AG09319 (cell line): Measurements from ENCODE around the gene AMY1C.
"Not testable (repeated sequence)": the region's sequence is repeated elsewhere in the genome, so short reads cannot be mapped to it uniquely, and the experiment has no call there.

Experiments used
- DNase-seq: peaks from one replicate; pipeline ENCODE4 v3.0.0-alpha.2; 2010; ENCODE audit warnings: low read depth; ENCODE audit errors: extremely low read depth
- TF ChIP-seq, protein P1 (sequence below): IDR thresholded peaks from 2 replicates; pipeline ENCODE4 v1.5.1; 2011; ENCODE audit warnings: low read depth, mild to moderate bottlenecking, inconsistent platforms, low read length, moderate library complexity

The AMY1C gene

DNA sequence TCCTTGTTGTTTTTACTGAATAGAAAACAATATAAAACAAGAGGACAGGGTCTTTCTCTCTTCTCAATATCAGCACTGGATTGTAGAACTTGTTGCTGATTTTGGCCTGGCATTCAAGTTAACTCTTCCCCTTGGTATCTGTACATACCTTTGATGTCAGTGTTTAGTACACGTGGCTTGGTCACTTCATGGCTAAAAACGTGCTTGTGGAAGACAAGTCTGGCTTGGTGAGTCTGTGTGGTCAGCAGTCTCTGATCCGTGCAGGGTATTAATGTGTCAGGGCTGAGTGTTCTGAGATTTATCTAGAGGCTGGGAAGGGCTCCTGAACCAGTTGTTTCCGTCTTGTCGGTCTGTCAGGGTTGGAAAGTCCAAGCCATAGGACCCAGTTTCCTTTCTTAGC lies at the start of gene AMY1C:
Gene AMY1C (plus strand): TSS at position 301 of the 400 bp plus-strand sequence. CDS start 572 bp downstream, outside the sequence.
- not testable (repeated sequence) for DNase-seq

DNA sequence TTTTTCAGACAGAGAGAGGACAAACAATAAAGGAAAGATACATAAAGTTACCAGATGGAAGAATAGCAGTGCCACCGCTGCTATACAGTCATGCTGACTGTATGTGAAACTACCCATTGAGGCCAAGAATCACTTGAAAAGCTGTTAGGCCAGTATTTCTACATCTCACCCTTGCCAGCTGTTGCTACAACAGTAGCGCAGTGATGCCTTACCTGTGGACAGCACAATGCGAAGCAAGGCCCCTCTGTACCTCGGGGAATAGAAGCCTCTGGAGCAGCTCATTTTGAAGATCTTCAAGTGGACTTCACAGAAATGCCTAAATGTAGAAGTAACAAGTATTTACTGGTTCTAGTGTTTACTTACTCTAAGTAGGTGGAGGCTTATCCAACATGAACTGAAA lies 49.0 kb upstream of the AMY1C start:
- not testable (repeated sequence) for DNase-seq

DNA sequence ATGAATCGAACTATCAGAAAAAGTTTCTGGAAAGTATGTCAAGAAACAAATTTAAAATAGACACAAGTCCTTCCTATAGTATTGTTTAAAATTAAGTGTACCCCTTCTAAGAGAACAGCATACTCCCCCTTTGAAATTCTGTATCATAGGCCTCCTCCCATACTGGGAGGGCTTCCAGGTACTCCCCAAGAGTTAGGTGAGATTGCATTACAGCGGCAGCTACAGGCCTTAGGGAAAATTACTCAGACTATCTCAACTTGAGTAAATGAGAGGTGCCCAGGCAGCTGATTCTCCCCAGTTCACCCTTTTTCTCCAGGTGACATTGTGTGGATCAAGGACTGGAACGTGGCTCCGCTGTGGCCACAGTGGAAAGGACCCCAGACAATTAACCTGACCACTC lies 48.4 kb upstream of the AMY1C start:
- DNase-seq: not testable (repeated sequence)

DNA sequence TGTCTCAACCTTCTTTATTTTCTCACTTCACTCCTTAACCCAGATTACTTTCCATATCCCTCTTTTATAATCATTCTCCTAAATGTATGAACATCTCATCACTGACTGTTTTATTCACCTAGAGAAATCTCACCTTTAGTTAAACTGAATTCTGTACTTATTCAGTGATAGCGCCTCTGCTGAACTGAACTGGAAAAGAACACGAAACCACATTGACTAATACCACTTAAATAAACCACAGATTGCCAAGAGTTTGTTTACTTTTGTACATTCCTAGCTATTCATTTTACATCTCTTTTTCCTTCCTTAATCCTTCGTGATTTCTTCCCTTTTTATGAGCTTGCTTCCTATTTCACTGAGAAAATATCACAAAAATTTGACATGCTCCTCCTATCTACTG lies 42.0 kb upstream of the AMY1C start:
- DNase-seq: not testable (repeated sequence)

DNA sequence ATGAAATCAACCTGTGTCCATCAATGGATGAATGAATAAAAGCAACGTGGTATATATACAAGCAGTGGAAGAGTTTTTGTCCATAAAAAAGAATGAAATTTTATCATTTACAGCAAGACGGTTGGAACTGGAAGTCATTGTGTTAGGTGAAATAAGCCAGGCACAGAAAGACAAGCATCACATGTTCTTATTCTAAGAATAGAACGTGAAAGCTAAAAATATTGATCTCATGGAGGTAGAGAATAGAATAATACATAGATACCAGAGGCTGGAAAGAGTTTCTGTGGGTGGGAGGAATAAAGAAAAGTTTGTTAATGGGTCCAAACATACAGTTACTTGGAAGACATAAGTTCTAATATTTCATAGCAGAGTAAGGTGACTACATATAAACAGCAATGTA lies 39.3 kb upstream of the AMY1C start:
- not testable (repeated sequence) for DNase-seq

DNA sequence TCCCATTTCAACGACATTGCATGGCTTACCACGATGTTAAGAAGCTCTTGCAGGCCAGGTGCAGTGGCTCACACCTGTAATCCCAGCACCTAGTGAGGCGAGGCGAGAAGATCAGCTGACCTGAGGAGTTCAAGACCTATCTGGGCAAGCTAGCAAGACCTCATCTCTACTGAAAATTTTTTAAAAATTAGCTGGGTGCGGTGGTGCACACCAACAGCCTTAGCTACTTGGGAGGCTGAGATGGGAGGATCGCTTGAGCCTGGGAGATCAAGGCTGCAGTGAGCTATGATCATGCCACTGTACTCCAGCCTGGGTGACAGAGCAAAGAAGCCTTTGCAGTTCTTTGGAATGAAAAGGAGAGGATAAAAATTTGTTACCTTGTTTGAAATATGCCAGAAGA lies 32.3 kb upstream of the AMY1C start:
- DNase-seq: not testable (repeated sequence)

DNA sequence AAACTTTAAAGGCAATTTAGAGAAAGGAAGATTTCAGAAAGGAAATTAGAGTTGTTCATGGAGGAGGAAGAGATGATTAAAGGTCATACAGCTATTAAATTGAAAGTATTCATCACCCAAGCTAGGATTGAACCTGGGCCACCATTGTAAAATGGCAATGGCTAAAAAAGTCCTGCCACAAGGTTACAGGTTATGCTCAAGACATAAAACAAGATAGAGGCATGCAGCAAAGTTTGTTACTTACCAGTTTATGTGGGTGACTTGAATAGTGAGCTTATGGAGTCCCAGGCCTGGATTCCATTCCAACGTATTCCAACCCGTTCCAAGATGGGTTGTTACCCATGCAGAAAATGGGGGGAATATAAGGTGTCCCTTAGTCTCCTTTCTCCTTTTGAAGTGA lies 28.2 kb upstream of the AMY1C start:
- not testable (repeated sequence) for DNase-seq

DNA sequence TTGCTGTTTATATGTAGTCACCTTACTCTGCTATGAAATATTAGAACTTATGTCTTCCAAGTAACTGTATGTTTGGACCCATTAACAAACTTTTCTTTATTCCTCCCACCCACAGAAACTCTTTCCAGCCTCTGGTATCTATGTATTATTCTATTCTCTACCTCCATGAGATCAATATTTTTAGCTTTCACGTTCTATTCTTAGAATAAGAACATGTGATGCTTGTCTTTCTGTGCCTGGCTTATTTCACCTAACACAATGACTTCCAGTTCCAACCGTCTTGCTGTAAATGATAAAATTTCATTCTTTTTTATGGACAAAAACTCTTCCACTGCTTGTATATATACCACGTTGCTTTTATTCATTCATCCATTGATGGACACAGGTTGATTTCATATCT lies 14.4 kb upstream of the AMY1C start:
- DNase-seq: not testable (repeated sequence)

DNA sequence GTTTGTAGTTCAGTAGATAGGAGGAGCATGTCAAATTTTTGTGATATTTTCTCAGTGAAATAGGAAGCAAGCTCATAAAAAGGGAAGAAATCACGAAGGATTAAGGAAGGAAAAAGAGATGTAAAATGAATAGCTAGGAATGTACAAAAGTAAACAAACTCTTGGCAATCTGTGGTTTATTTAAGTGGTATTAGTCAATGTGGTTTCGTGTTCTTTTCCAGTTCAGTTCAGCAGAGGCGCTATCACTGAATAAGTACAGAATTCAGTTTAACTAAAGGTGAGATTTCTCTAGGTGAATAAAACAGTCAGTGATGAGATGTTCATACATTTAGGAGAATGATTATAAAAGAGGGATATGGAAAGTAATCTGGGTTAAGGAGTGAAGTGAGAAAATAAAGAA lies 11.7 kb upstream of the AMY1C start:
- not testable (repeated sequence) for DNase-seq

DNA sequence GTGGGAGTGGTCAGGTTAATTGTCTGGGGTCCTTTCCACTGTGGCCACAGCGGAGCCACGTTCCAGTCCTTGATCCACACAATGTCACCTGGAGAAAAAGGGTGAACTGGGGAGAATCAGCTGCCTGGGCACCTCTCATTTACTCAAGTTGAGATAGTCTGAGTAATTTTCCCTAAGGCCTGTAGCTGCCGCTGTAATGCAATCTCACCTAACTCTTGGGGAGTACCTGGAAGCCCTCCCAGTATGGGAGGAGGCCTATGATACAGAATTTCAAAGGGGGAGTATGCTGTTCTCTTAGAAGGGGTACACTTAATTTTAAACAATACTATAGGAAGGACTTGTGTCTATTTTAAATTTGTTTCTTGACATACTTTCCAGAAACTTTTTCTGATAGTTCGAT lies 5.2 kb upstream of the AMY1C start:
- not testable (repeated sequence) for DNase-seq

DNA sequence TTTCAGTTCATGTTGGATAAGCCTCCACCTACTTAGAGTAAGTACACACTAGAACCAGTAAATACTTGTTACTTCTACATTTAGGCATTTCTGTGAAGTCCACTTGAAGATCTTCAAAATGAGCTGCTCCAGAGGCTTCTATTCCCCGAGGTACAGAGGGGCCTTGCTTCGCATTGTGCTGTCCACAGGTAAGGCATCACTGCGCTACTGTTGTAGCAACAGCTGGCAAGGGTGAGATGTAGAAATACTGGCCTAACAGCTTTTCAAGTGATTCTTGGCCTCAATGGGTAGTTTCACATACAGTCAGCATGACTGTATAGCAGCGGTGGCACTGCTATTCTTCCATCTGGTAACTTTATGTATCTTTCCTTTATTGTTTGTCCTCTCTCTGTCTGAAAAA lies 4.7 kb upstream of the AMY1C start:
- not testable (repeated sequence) for DNase-seq

DNA sequence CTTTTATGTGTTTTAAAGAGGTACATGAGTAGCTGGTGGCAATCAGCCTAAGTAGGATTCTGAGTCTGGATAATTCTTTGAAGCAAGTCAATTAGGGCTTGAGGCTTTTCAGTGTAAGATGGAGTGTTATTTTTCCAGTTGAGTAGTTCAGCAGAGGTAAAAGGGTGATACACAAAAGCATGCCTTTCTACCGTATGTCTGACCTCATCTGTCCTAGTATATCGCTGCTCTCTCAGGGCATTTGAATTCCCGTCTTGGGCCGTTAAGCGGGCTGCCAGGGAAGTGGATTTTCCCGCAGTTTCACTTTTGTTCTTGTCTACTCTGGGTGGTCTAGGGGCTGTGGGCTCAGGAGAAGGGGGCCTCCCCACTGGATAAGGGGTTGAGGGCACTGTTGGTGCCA lies 1.4 kb upstream of the AMY1C start:
- not testable (repeated sequence) for DNase-seq

DNA sequence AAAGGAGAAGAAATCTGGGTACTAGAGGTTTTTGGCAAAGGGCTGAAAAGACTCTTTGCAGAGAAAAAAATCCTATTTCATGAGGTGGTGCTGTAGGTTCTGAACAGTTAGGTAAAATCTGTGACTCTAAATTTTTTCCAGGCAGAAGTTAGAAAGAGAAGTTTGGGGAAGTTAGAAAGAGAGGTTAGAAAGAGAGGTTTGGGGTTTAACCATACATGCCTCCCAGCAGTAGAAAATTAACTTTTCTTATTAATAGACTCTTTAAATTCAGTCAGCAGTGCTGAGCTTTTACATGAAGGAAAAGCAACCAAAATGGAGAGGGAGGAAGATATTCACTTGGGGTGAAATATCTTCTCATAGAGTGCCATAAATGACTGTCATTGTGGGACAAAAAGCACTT lies 12.2 kb downstream of the AMY1C start:
- no peak for DNase-seq

DNA sequence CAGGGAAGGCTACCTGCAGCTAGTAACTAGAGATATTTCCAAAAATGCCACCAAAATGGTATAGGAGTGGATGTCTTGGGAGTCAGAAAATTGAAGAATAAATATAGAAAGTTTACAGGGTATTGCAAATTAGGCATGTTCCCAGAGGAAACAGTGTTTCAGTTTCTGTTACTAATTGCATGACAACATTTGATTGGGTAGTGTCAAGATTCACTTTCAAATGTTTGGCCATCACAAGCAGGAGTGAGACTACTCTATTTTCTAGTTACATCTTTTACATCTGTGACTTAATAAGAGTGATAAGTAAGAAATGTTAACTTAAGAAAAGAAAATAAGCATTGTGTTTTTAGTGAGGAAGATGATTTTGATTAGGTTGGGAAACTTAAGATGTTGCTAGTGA lies 30.2 kb downstream of the AMY1C start:
- no peak for DNase-seq
- TF ChIP-seq, protein P1, sequence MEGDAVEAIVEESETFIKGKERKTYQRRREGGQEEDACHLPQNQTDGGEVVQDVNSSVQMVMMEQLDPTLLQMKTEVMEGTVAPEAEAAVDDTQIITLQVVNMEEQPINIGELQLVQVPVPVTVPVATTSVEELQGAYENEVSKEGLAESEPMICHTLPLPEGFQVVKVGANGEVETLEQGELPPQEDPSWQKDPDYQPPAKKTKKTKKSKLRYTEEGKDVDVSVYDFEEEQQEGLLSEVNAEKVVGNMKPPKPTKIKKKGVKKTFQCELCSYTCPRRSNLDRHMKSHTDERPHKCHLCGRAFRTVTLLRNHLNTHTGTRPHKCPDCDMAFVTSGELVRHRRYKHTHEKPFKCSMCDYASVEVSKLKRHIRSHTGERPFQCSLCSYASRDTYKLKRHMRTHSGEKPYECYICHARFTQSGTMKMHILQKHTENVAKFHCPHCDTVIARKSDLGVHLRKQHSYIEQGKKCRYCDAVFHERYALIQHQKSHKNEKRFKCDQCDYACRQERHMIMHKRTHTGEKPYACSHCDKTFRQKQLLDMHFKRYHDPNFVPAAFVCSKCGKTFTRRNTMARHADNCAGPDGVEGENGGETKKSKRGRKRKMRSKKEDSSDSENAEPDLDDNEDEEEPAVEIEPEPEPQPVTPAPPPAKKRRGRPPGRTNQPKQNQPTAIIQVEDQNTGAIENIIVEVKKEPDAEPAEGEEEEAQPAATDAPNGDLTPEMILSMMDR: no peak

More for the DNA sequence above, 12.2 kb downstream of the AMY1C start:
- TF ChIP-seq, protein P1: no peak

DNA sequence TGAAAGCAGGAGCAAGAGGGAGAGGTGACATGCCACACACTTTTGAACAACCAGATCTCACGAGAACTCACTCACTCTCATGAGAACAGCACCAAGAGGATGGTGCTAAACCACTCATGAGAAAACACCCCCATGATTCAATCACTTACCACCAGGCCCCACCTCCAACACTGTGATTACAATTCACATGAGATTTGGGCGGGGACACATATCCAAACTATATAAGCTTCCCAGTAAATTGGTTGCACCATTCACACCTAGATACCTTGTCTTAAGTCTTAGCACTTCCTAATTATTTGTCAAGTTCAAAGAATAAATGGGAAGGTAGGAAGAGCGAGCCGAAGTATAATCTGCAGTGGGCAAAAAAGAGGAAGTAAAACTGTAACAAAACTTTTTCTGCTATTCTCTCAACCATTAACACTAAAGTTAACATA lies 34.3 kb downstream of the AMY1C start:
- DNase-seq: no peak
- TF ChIP-seq, protein P1: no peak
